Panc1 (cell line): ENCODE data around the gene SLC25A13.

Experiments used
- SIN3A ChIP-seq: IDR thresholded peaks from 2 replicates; pipeline ENCODE4 v1.6.1; 2012; ENCODE audit warnings: low read depth, mild to moderate bottlenecking, low read length, moderate library complexity, borderline replicate concordance; ENCODE audit not compliant: insufficient read depth
- TCF7L2 ChIP-seq: IDR thresholded peaks from 2 replicates; pipeline ENCODE4 v1.6.1; 2011; ENCODE audit warnings: mild to moderate bottlenecking, low read depth, low read length, inconsistent platforms
- TF ChIP-seq, protein P1 (sequence below): fragments of 450-650 bp; IDR thresholded peaks from 2 replicates; pipeline ENCODE4 v1.5.1; 2017; ENCODE audit warnings: mild to moderate bottlenecking
- TF ChIP-seq, protein P2 (sequence below), 2 experiments: IDR thresholded peaks; 2 replicates each; pipeline ENCODE4 v1.6.1; 2011 to 2012; ENCODE audit warnings: low read depth in 2 of 2, control low read depth in 1 of 2, low read length in 1 of 2, mild to moderate bottlenecking in 1 of 2, moderate library complexity in 1 of 2; ENCODE audit not compliant: insufficient read depth in 1 of 2

DNA sequence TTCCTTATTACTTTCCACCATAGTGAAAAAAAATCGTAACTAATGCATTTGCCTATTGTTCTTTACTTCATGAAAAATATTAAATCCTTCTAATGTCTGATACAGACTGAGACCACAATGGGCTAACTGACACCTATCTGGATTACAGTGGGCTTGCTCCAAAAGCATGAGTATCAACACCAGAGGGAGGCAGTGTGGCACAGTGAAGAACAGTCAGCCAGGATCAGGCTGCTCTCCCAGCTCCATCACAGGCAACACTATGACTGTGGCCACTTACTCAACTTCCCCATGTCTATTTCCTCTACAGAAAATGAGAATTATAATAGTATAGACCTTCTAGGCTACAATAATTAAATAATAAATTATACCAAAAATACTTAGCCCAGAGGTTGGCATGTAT, 97.2 kb downstream of the SLC25A13 start:
- TF ChIP-seq, protein P1, sequence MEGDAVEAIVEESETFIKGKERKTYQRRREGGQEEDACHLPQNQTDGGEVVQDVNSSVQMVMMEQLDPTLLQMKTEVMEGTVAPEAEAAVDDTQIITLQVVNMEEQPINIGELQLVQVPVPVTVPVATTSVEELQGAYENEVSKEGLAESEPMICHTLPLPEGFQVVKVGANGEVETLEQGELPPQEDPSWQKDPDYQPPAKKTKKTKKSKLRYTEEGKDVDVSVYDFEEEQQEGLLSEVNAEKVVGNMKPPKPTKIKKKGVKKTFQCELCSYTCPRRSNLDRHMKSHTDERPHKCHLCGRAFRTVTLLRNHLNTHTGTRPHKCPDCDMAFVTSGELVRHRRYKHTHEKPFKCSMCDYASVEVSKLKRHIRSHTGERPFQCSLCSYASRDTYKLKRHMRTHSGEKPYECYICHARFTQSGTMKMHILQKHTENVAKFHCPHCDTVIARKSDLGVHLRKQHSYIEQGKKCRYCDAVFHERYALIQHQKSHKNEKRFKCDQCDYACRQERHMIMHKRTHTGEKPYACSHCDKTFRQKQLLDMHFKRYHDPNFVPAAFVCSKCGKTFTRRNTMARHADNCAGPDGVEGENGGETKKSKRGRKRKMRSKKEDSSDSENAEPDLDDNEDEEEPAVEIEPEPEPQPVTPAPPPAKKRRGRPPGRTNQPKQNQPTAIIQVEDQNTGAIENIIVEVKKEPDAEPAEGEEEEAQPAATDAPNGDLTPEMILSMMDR = no peak; the same call in 1 of the 2 replicates
- TF ChIP-seq, protein P2, sequence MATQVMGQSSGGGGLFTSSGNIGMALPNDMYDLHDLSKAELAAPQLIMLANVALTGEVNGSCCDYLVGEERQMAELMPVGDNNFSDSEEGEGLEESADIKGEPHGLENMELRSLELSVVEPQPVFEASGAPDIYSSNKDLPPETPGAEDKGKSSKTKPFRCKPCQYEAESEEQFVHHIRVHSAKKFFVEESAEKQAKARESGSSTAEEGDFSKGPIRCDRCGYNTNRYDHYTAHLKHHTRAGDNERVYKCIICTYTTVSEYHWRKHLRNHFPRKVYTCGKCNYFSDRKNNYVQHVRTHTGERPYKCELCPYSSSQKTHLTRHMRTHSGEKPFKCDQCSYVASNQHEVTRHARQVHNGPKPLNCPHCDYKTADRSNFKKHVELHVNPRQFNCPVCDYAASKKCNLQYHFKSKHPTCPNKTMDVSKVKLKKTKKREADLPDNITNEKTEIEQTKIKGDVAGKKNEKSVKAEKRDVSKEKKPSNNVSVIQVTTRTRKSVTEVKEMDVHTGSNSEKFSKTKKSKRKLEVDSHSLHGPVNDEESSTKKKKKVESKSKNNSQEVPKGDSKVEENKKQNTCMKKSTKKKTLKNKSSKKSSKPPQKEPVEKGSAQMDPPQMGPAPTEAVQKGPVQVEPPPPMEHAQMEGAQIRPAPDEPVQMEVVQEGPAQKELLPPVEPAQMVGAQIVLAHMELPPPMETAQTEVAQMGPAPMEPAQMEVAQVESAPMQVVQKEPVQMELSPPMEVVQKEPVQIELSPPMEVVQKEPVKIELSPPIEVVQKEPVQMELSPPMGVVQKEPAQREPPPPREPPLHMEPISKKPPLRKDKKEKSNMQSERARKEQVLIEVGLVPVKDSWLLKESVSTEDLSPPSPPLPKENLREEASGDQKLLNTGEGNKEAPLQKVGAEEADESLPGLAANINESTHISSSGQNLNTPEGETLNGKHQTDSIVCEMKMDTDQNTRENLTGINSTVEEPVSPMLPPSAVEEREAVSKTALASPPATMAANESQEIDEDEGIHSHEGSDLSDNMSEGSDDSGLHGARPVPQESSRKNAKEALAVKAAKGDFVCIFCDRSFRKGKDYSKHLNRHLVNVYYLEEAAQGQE (IDR thresholded peaks at IDR 0.05; ENCODE audit: insufficient read depth in 1 of 2, low read depth in 2 of 2, low read length in 1 of 2) = no peak
- TF ChIP-seq SIN3A (no peak), TCF7L2 (no peak)
